ENCODE data around the gene MMP3.

MMP3 gene

GRCh38 chr11:102788334-102788995 is 54.9 kb downstream of the MMP3 start:
- no peak for DNase-seq
